Vagina (tissue), 2 donors: ENCODE data around the gene MVK. TPM values are rescaled to one million over a fixed set of nuclear protein-coding genes. Genes with fewer than 3 reads are reported as not detected.

Experiments used
- DNase-seq, 2 donors: peaks; one replicate each; pipeline ENCODE4 v3.0.0-alpha.2; 2017; ENCODE audit errors: extremely low spot score in 2 of 2
- H3K27ac ChIP-seq: fragments of 200-600 bp; sonication (generic); one replicate; pipeline ENCODE4 v1.5.1; 2019
- H3K27me3 ChIP-seq: fragments of 200-600 bp; sonication (generic); one replicate; pipeline ENCODE4 v1.5.1; 2019
- H3K36me3 ChIP-seq, 2 donors: fragments of 200-600 bp; sonication (generic); one replicate each; pipeline ENCODE4 v1.5.1; 2017 to 2019
- H3K4me1 ChIP-seq: fragments of 200-600 bp; sonication (generic); one replicate; pipeline ENCODE4 v1.5.1; 2019
- H3K4me3 ChIP-seq, 2 donors: fragments of 200-600 bp; sonication (generic); 1 replicate in 1 of 2; 2 replicates in 1 of 2; pipeline ENCODE4 v1.5.1; 2016 to 2019
- H3K9me3 ChIP-seq: fragments of 200-600 bp; sonication (generic); one replicate; pipeline ENCODE4 v1.5.1; 2019
- CTCF ChIP-seq, 3 experiments: fragments of 450-650 bp in 2 of 3; fragments of 200-600 bp in 1 of 3; sonication (generic) in 1 of 3; IDR thresholded peaks; one replicate each; pipeline ENCODE4 v1.5.1; 2017 to 2019; ENCODE audit warnings: antibody characterized with exemption in 3 of 3, mild to moderate bottlenecking in 2 of 3, moderate library complexity in 2 of 3
- POLR2A ChIP-seq, 2 donors: fragments of 450-650 bp; IDR thresholded peaks; one replicate each; pipeline ENCODE4 v1.6.1; 2017; ENCODE audit warnings: antibody characterized with exemption in 2 of 2, mild to moderate bottlenecking in 2 of 2, moderate library complexity in 2 of 2
- POLR2AphosphoS5 ChIP-seq, 2 donors: sonication (generic); formaldehyde crosslinking; IDR thresholded peaks; one replicate each; pipeline ENCODE4 v1.9.0; 2017; ENCODE audit warnings: antibody characterized with exemption in 2 of 2, mild to moderate bottlenecking in 2 of 2, low read depth in 1 of 2; ENCODE audit not compliant: insufficient read depth in 1 of 2
- intact Hi-C: fragments of 100-400 bp; cut with DNase I; formaldehyde crosslinking; loops from one replicate; pipeline ENCODE4 v1.15.1; 2023
- total RNA-seq: library from RNA; depleted of rRNA; stranded (reverse); fragments of >200 nt; gene quantifications from one replicate; pipeline ENCODE4 v1.2.3, GENCODE V29; 2016

MVK gene
- total RNA-seq, 1 donor from 2014 or later, result 24.1 TPM

- H3K27ac ChIP-seq, result no peak overlapping the region
- H3K4me1 ChIP-seq, result peaks cover 9% of the 10 kb centered on the region
- TF ChIP-seq CTCF (IDR thresholded peaks at IDR 0.05) (no peak), POLR2AphosphoS5 (IDR thresholded peaks at IDR 0.05; ENCODE audit: insufficient read depth in 1 of 2, low read depth in 1 of 2) (no peak), POLR2A (IDR thresholded peaks at IDR 0.05) (no peak)
- H3K36me3 ChIP-seq, result peaks cover 0 to 10% of the 10 kb centered on the region in 2 donors
- H3K9me3 ChIP-seq, result no peaks in the 10 kb centered on the region
- no peaks in the 10 kb centered on the region for H3K27me3 ChIP-seq
- intact Hi-C loops, result loop anchor here (5.0 kb wide), 1 partner anchor 182 kb away; no protein-coding TSS in a partner anchor
- H3K4me3 ChIP-seq, result no peak overlapping the region
- DNase-seq, result no peak
Observed at GRCh38 chr12:109595321-109595902, 21.8 kb downstream of the MVK start.

- intact Hi-C loops, result loop anchor here (5.0 kb wide), 1 partner anchor 181 kb away; no protein-coding TSS in a partner anchor
Observed at GRCh38 chr12:109596418-109597244, 23.0 kb downstream of the MVK start.

GRCh38 chr12:109597414-109597794, 23.8 kb downstream of the MVK start:
- Histone ChIP-seq H3K27me3 (no peaks in the 10 kb centered on the region), H3K4me3 (no peak overlapping the region), H3K9me3 (no peaks in the 10 kb centered on the region), H3K36me3 (peaks cover 0 to 10% of the 10 kb centered on the region in 2 donors), H3K27ac (no peak overlapping the region), H3K4me1 (peaks cover 9% of the 10 kb centered on the region)
- intact Hi-C loops, result loop anchor here (5.0 kb wide), 1 partner anchor 180 kb away; no protein-coding TSS in a partner anchor
- no peak for DNase-seq
- TF ChIP-seq CTCF (IDR thresholded peaks at IDR 0.05) (no peak), POLR2AphosphoS5 (IDR thresholded peaks at IDR 0.05; ENCODE audit: insufficient read depth in 1 of 2, low read depth in 1 of 2) (no peak), POLR2A (IDR thresholded peaks at IDR 0.05) (no peak)

More at GRCh38 chr12:109596418-109597244, 23.0 kb downstream of the MVK start:
- no peak overlapping the region for H3K4me3 ChIP-seq
- TF ChIP-seq CTCF (IDR thresholded peaks at IDR 0.05) (no peak), POLR2AphosphoS5 (IDR thresholded peaks at IDR 0.05; ENCODE audit: insufficient read depth in 1 of 2, low read depth in 1 of 2) (no peak), POLR2A (IDR thresholded peaks at IDR 0.05) (no peak)
- no peaks in the 10 kb centered on the region for H3K9me3 ChIP-seq
- no peak for DNase-seq
- H3K27me3 ChIP-seq, result no peaks in the 10 kb centered on the region
- peaks cover 9% of the 10 kb centered on the region for H3K4me1 ChIP-seq
- peaks cover 0 to 10% of the 10 kb centered on the region in 2 donors for H3K36me3 ChIP-seq
- H3K27ac ChIP-seq, result no peak overlapping the region

GRCh38 chr12:109597795-109598427, 24.3 kb downstream of the MVK start:
- no peak for DNase-seq
- TF ChIP-seq CTCF (IDR thresholded peaks at IDR 0.05) (peak; percentile 92 to 97 (median 93)), POLR2A (IDR thresholded peaks at IDR 0.05) (no peak), POLR2AphosphoS5 (IDR thresholded peaks at IDR 0.05; ENCODE audit: insufficient read depth in 1 of 2, low read depth in 1 of 2) (peak in 1 of 2 donors; percentile 20)
- no peaks in the 10 kb centered on the region for H3K9me3 ChIP-seq
- H3K27ac ChIP-seq, result no peak overlapping the region
- no peak overlapping the region for H3K4me3 ChIP-seq
- intact Hi-C loops, result loop anchor here (5.0 kb wide), 1 partner anchor 179 kb away; no protein-coding TSS in a partner anchor
- H3K4me1 ChIP-seq, result peaks cover 9% of the 10 kb centered on the region
- peaks cover 0 to 10% of the 10 kb centered on the region in 2 donors for H3K36me3 ChIP-seq
- no peaks in the 10 kb centered on the region for H3K27me3 ChIP-seq
